GM19463 (cell line): ENCODE results near the gene THOC3.
A peak's percentile ranks its signal among the peaks of the same experiment; 100 is the strongest.
"Not testable (repeated sequence)": the region's sequence is repeated elsewhere in the genome, so short reads cannot be mapped to it uniquely, and the experiment has no call there.

Source experiments
- ATAC-seq: cut with Tn5 transposase; IDR thresholded peaks from one replicate; pipeline ENCODE4 v1.9.1; 2021; ENCODE audit warnings: mild to moderate bottlenecking, moderate library complexity; ENCODE audit not compliant: unreplicated experiment

The THOC3 gene

DNA sequence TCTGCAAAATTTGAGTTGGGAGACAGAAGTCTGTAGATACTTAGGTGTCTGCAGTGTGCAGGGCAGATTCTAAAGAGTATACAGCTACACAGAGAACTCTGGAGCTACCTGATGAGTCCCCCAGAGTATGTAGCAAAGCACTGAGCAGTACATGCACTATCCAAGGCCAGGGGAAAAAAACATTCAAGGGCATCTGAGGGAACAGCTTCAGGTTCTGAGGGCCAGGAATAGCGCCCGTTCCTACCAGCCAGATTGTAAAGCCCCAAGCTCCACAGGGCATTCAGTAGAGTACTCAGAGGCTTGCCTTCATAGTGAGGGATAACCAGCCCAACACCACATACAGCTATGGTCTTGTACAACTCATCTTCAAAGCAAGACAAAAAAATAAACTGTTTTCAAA is 27.5 kb downstream of the THOC3 start:
- ATAC-seq, result not testable (repeated sequence)

DNA sequence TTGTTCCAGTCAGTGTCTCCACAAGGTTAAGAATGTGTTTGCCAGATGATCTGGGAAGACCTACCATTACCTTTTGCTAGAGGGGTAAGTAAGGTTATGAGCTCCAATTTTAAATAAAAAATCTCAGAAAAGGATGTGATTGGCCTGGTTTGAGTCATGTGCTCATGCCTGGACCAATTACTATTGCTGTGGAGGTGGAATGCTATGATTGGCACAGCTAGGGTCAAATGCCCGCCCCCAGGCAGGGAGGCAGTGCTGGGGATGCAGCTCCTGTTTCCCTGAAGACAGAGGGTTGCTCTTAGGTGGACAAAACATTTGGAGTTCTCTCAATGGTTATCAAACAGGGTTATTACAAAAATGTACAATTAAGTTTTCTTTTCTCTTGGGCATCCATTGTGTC is 29.6 kb downstream of the THOC3 start:
- not testable (repeated sequence) for ATAC-seq

DNA sequence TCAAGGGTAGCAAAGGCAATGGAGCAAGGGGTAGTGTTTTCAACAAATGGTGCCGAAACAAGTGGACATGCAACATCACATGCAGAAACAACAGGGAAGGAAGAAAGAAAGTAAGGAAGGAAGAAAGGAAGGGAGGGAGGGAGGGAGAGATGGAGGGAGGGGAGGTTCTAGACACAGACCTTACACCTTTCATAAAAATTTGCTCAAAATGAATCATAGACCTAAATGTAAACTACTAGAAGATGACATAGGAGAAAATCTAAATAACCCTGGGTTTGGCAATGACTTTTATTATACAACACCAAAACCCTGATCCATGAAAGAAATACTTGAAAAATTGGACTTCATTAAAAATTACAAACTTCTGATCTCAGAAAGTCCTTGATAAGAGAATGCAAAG is 39.4 kb downstream of the THOC3 start:
- ATAC-seq, result not testable (repeated sequence)

DNA sequence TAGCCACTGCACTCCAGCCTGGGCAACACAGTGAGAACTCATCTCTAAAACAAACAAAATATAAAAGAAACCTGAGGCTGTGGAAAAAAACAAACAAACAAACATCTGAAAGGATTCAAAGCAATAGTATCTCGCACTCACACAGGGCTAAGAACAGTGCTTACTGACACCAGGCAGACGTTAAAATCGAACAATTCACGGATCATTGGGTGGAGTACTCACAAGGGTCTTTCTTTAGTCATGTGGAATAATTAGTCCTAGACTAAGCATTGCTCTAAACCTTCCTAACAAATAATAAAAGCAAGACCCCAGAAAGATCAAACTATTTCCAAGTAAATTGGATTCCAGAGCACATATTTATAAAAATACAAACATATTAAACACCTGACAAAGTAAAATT is 43.0 kb downstream of the THOC3 start:
- ATAC-seq, result not testable (repeated sequence)

DNA sequence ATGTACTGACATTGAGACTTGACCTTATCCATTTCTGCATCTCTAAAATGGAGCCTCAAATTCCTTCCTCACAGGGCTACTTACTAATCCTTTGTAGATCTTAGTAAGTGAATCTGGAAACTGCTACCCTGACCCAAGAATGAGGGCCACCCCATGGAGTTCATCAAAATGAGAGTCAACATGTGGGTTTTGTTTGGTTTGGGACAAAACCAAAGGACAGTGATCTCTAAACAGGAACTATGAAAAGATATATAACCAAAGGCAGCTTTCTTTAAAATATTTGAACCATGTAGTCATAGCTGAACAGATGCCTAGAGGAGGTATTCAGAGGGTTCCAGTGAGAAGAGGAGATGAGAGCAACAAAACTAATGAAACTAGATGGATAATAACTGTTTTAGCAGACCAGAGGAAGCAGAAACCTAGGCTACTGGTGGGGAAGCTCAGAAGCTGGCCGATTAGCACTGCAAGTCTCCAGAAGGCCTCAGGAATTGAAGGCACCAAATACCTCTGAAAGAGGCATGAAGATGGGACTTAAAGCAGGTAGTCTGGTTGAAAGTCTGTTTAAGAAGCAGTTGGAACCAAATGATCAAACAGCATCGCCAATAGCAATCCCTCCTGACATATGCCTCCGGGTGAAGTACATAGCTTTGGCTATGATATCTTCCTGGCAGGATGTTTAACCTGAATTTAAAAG is 45.8 kb downstream of the THOC3 start:
- ATAC-seq, result no peak

DNA sequence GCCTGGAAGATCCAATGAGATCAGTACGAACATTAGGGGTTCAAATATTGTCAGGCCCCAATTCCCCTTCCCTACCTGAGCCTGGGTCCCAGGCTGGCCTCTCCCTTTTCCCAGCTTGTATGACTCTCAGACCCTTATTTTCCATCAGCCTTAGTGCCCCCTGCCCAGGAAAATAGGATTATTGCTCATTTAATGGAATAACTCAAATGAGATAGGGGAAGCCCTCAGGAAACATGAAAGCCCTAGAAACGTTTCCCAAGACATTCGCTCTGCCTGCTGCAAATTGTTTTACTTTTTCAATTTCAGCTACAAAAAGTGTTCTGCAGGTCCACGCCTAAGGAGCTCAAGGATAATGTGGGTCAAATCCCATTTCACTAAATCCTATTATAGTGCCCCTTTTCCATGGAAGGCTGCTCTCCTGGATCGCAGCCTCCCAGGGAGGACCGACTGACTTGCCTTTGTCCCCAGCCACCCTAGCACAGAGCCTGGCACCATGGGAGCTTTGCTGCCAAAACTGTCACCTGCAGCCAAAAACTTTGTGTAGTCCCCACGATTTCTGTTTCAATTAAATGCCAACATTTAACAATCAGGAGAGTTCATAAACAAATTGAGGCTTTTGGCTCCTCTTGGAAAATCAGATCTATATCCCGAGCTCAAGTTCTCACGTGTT is 46.9 kb downstream of the THOC3 start:
- no peak for ATAC-seq

DNA sequence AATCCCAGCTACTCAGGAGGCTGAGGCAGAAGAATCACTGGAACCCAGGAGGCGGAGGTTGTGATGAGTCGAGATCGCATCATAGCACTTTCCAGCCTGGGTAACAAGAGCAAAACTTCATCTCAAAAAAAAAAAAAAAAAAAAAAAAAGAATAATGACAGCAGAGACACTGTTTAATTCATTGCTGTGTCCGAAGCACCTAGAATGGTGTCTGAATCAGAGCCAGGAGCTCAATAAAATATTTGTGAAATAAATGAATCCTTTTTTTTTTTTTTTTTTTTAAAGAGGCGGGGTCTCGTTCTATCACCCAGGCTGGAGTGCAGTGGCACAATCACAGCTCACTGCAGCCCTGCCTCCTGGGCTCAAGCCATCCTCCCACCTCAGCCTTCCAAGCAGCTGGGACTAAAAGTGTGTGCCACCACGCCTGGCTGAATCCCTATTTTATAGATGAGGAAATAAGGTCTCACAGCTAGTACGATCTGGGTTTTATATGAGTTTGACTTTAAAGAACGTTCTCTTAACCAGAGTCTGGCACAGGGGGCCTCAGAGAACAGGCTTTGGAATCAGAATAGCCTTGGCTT is 47.8 kb downstream of the THOC3 start:
- ATAC-seq, result no peak

DNA sequence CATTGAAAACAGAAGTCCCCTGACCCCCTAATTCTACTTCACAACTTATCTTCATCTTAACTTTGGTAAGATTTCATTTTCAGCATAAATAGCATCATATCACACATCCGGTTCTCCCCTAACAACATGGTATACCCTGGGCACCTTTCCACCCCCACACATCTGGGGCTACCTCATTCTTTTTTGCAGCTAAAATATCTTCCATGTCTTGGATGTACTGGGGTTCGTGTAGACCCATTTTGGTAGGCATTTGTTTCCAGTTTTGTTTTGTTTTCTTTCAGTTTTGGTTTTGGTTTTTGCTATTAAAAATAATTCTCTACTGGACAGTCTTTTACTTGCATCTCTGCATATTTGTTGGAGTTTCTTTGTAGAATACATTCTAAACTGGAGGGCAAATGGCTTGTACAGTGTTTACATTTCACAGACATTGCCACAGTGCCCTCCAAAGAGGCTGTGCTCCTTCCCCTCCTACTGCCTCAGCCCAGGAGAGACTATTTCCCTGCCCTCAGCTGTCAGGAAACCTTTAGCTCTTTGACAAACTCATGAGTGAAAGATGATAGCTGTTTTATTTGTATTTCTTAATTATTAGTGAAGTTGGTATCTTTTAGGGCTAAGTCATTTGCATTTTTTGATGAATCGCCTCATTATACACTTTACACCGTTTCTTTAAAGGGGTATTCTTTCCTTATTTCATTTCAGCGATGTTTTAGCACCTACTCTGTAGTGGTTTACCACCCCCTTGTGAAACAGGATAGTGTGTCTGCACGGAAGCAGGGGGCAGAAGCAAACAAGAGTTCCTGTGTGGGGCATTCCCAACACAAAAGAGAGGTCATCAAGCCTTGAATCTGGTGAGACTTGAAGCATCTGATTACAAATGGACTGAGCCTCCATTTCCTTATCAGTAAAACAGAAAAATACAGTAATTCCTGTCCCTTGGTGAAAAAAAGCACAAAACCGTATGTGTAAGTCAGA is 52.8 kb downstream of the THOC3 start:
- peak; percentile 61 for ATAC-seq

DNA sequence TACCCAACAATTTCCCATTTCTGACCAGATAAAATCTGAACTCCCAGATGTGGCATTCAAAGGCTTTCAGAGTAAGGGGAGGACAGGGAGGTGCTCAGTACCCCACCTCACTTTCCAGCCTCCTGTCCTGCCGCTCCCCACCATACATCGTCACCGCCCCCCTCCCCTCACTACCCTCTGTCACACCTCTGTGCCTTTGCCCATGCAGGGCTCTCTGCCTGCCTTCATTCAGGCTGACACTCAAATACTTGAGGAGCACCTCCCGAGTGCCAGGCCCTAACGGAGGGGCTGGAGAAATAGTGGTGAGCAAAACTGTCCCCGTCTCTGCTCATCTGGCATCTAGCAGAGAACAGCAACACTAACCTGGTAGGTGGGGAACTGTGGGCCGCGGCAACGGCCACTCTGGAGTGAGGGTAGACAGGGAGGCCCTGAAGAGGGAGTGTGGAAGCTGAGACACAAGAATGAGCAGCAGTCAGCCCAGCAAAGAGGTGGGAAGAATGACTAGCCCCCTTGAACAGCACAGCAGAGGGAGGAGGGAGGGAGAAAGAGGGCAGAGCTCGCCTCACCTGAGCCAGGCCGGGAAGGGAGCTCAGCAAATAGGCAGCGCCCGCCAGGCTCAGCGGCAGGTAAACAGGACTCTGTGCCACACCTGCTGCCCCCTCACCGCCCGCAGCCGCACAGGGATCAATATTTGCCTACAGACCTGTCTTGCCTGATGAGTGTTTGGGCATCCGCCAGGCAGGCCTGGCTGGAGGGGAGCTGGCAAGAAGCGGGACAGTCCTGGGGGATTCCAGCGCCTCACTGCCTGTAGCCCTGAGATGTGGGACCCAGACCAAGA is 54.1 kb downstream of the THOC3 start:
- not testable (repeated sequence) for ATAC-seq

DNA sequence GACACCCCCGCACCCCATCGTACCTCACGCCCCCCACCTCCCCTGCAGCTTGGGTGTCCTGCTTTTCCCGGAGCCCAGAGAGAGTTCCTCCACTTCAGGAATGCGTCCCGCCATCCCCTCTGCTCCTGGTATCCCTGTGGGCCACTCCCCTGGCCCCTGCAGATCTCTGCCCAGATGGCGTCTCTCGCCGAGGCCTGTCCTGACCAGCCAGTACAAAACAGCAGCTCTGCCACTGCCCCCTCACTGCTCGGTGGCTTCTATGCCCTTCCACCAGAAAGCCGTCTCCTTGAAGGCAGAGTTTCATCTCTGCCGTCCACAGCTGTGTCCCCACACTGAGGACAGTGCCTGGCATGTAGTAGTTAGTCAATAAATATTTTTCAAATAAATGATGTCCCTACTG is 58.0 kb downstream of the THOC3 start:
- not testable (repeated sequence) for ATAC-seq
